B cell (primary cell): ENCODE results near the gene RIMBP2. TPM values are rescaled to one million over a fixed set of nuclear protein-coding genes. Genes with fewer than 3 reads are reported as not detected.

Experiments
- ATAC-seq: fragments of 200-7000 bp; cut with Tn5 transposase; one replicate; pipeline ENCODE4 v1.10.0; 2021; ENCODE audit warnings: low read depth, mild to moderate bottlenecking, moderate number of reproducible peaks, moderate library complexity
- CTCF ChIA-PET: fragments of 350-600 bp; sonication (Branson Sonifier 250); formaldehyde crosslinking; loops from one replicate; lab custom pipeline; 2021; ENCODE audit warnings: antibody characterized with exemption, inconsistent platforms; lab: Charles Lee
- POLR2A ChIA-PET: fragments of 350-600 bp; sonication (Branson Sonifier 250); formaldehyde crosslinking; loops from one replicate; lab custom pipeline; 2021; ENCODE audit warnings: antibody characterized with exemption; lab: Charles Lee
- DNase-seq: peaks from one replicate; pipeline ENCODE4 v3.0.0; 2013
- H2AFZ ChIP-seq: 2 replicates; pipeline ENCODE4 v1.6.1; 2012; ENCODE audit warnings: mild to moderate bottlenecking, low read depth, low read length; ENCODE audit not compliant: insufficient read depth, poor library complexity, severe bottlenecking
- H3K27ac ChIP-seq, 2 donors: 1 replicate in 1 of 2; 2 replicates in 1 of 2; pipeline ENCODE4 v1.5.1; 2012 to 2013; ENCODE audit warnings: low read length in 2 of 2, mild to moderate bottlenecking in 2 of 2, moderate library complexity in 1 of 2
- H3K27me3 ChIP-seq, 4 experiments: fragments of 200-600 bp in 1 of 4; sonication (generic) in 1 of 4; replicated peaks in 1 of 4; 1 replicate in 2 of 4; 2 replicates in 2 of 4; pipeline versions ENCODE4 v1.6.1 to v1.7.0; 2013 to 2016; ENCODE audit warnings: low read length in 3 of 4, mild to moderate bottlenecking in 2 of 4, mixed read lengths in 1 of 4, moderate library complexity in 1 of 4; ENCODE audit not compliant: insufficient read depth in 4 of 4, control insufficient read depth in 3 of 4; ENCODE audit errors: control extremely low read depth in 1 of 4
- H3K36me3 ChIP-seq, 2 experiments: replicated peaks in 1 of 2; 1 replicate in 1 of 2; 2 replicates in 1 of 2; pipeline versions ENCODE4 v1.6.1 to v1.7.1; 2013; ENCODE audit warnings: low read length in 1 of 2; ENCODE audit not compliant: insufficient read depth in 2 of 2, control insufficient read depth in 1 of 2; ENCODE audit errors: control extremely low read depth in 1 of 2, extremely low read depth in 1 of 2
- H3K4me1 ChIP-seq, 2 donors: fragments of 200-600 bp in 1 of 2; sonication (generic) in 1 of 2; 1 replicate in 1 of 2; 2 replicates in 1 of 2; pipeline versions ENCODE4 v1.5.1 to v1.6.1; 2013 to 2017; ENCODE audit warnings: low read length in 2 of 2; ENCODE audit not compliant: control insufficient read depth in 2 of 2, insufficient read depth in 2 of 2
- H3K4me2 ChIP-seq: replicated peaks from 2 replicates; pipeline ENCODE3; 2012; ENCODE audit warnings: mild to moderate bottlenecking, low read depth, low read length; ENCODE audit not compliant: poor library complexity, severe bottlenecking
- H3K4me3 ChIP-seq, 5 experiments: fragments of 200-600 bp in 1 of 5; sonication (generic) in 1 of 5; 1 replicate in 3 of 5; 2 replicates in 2 of 5; pipeline versions ENCODE4 v1.5.1 to v1.7.0; 2011 to 2016; ENCODE audit warnings: low read length in 4 of 5, mild to moderate bottlenecking in 4 of 5, low read depth in 2 of 5, control low read depth in 1 of 5, moderate library complexity in 1 of 5; ENCODE audit not compliant: insufficient read depth in 1 of 5; ENCODE audit errors: control extremely low read depth in 1 of 5, extremely low read depth in 1 of 5
- H3K79me2 ChIP-seq: fragments of 200-600 bp; sonication (generic); one replicate; pipeline ENCODE4 v1.6.0; 2016; ENCODE audit warnings: low read length; ENCODE audit not compliant: control insufficient read depth, insufficient read depth
- H3K9ac ChIP-seq: fragments of 200-600 bp; sonication (generic); 2 replicates; pipeline ENCODE4 v1.6.1; 2017; ENCODE audit warnings: mild to moderate bottlenecking, low read length, moderate library complexity
- H3K9me3 ChIP-seq, 3 donors: one replicate each; pipeline versions ENCODE4 v1.6.1 to v1.7.1; 2013; ENCODE audit warnings: low read length in 2 of 3; ENCODE audit not compliant: control insufficient read depth in 2 of 3, insufficient read depth in 1 of 3; ENCODE audit errors: control extremely low read depth in 1 of 3
- H4K20me1 ChIP-seq: 2 replicates; pipeline ENCODE4 v1.6.0; 2012; ENCODE audit warnings: mild to moderate bottlenecking, low read length; ENCODE audit not compliant: insufficient read depth, control insufficient read depth, poor library complexity, severe bottlenecking
- H3K27ac Mint-ChIP-seq: one replicate; pipeline ENCODE4 v1.8.0; 2021; ENCODE audit warnings: mixed read lengths
- H3K27me3 Mint-ChIP-seq: one replicate; pipeline ENCODE4 v1.8.0; 2021; ENCODE audit warnings: mixed read lengths
- H3K4me1 Mint-ChIP-seq: one replicate; pipeline ENCODE4 v1.8.0; 2021; ENCODE audit warnings: mixed read lengths
- H3K4me3 Mint-ChIP-seq: one replicate; pipeline ENCODE4 v1.8.0; 2021; ENCODE audit warnings: mixed read lengths
- H3K9me3 Mint-ChIP-seq: one replicate; pipeline ENCODE4 v1.8.0; 2022; ENCODE audit warnings: mixed read lengths; ENCODE audit not compliant: insufficient read depth
- EZH2 ChIP-seq: IDR thresholded peaks from 2 replicates; pipeline ENCODE4 v1.6.1; 2012; ENCODE audit warnings: borderline replicate concordance, low read depth, mild to moderate bottlenecking, moderate library complexity, low read length; ENCODE audit not compliant: insufficient read depth, poor library complexity, severe bottlenecking
- WGBS: methylation state at CpG from one replicate; pipeline ENCODE4 v1.1.5; 2013; ENCODE audit warnings: missing lambda C conversion rate; ENCODE audit not compliant: insufficient coverage; 5-methylcytosine and 5-hydroxymethylcytosine counted together
- intact Hi-C: fragments of 100-400 bp; cut with micrococcal nuclease; formaldehyde crosslinking; loops from one replicate; pipeline ENCODE4 v1.10.0; 2022
- polyA plus RNA-seq: library from polyadenylated mRNA; depleted of rRNA; stranded (reverse); fragments of >200 nt; gene quantifications from 2 replicates; pipeline ENCODE4 v1.2.3, GENCODE V29; 2012
- total RNA-seq, 2 donors: library from RNA; stranded (reverse); fragments of 120-200 nt in 1 of 2; gene quantifications; 1 replicate in 1 of 2; 2 replicates in 1 of 2; pipeline versions ENCODE4 v1.2.3 to v1.2.4, GENCODE V29; 2013 to 2022
- TF ChIP-seq, protein P1 (sequence below): fragments of 200-600 bp; IDR thresholded peaks from one replicate; pipeline ENCODE4 v1.8.0; 2022; ENCODE audit warnings: antibody characterized with exemption, mild to moderate bottlenecking

RIMBP2 gene
- total and polyA plus RNA-seq, 2 donors (not counting 1 experiment from before 2014, with no cell fraction given), result not detected

DNA sequence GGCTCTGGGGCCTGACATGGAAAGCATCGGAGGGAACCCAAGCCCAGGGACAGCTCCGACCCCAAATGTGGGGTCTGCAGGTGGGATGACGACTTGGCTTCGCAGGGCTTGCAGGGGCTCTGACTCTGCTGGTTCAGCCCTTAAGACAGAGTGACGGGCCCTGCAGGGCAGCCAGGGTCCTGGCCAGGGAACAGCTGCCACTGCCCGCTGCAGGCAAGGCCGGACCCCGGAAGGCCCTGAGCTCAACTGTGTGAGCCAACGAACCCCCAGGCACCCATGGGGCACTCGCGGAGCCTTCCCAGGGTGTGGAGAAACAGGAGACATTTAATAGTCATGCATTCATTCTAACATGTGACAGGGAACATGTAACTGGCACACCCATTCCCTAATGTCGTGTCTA, 257.8 kb downstream of the RIMBP2 start:
- no peaks in the 10 kb centered on the region for H3K36me3 ChIP-seq
- no peak overlapping the region for H3K27ac Mint-ChIP-seq
- H3K27me3 Mint-ChIP-seq, result no peaks in the 10 kb centered on the region
- WGBS, result 77% methylated on average over 12 of the region's 12 CpGs
- no peak overlapping the region for H3K4me3 Mint-ChIP-seq
- H3K9me3 Mint-ChIP-seq, result no peaks in the 10 kb centered on the region
- H3K4me1 Mint-ChIP-seq, result no peaks in the 10 kb centered on the region
- H3K4me3 ChIP-seq, result no peak overlapping the region
- POLR2A ChIA-PET, result no interaction called here
- H3K9ac ChIP-seq, result no peak overlapping the region
- no peak overlapping the region for H3K4me2 ChIP-seq
- TF ChIP-seq EZH2, result no peak
- TF ChIP-seq, protein P1, sequence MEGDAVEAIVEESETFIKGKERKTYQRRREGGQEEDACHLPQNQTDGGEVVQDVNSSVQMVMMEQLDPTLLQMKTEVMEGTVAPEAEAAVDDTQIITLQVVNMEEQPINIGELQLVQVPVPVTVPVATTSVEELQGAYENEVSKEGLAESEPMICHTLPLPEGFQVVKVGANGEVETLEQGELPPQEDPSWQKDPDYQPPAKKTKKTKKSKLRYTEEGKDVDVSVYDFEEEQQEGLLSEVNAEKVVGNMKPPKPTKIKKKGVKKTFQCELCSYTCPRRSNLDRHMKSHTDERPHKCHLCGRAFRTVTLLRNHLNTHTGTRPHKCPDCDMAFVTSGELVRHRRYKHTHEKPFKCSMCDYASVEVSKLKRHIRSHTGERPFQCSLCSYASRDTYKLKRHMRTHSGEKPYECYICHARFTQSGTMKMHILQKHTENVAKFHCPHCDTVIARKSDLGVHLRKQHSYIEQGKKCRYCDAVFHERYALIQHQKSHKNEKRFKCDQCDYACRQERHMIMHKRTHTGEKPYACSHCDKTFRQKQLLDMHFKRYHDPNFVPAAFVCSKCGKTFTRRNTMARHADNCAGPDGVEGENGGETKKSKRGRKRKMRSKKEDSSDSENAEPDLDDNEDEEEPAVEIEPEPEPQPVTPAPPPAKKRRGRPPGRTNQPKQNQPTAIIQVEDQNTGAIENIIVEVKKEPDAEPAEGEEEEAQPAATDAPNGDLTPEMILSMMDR, result no peak
- peaks cover 0 to 38% (median 0%) of the 10 kb centered on the region in 3 donors for H3K9me3 ChIP-seq
- DNase-seq (no peak), ATAC-seq (no peak)
- no peak overlapping the region for H3K27ac ChIP-seq
- no peaks in the 10 kb centered on the region for H4K20me1 ChIP-seq
- CTCF ChIA-PET, result no interaction called here
- intact Hi-C loops, result no loop called here
- H2AFZ ChIP-seq, result no peak overlapping the region
- H3K4me1 ChIP-seq, result no peaks in the 10 kb centered on the region
- no peaks in the 10 kb centered on the region for H3K27me3 ChIP-seq
- H3K79me2 ChIP-seq, result no peaks in the 10 kb centered on the region

DNA sequence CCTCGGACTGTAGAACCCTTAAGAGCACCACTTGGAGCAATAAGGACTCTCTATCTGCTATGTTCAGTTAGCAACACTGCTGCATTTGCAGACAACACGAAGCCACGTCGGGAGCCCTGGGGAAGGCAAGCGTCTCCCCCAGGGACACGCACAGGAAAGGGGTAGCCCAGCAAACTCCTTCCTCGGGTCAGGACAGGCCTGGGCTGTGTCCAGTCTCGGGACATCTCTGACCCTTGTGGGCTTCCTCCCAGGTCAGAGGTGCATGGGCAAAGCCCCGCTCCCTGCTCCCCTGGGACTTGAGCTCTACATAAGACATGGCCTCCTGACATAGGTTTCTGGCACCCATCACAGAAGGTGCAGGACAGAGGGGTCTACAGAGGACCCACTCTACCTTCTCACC, 258.9 kb downstream of the RIMBP2 start:
- Histone ChIP-seq H3K9me3 (peaks cover 0 to 31% (median 0%) of the 10 kb centered on the region in 3 donors), H3K27me3 (no peaks in the 10 kb centered on the region), H3K79me2 (no peaks in the 10 kb centered on the region), H3K4me1 (no peaks in the 10 kb centered on the region), H4K20me1 (no peaks in the 10 kb centered on the region), H2AFZ (no peak overlapping the region), H3K4me3 (no peak overlapping the region), H3K36me3 (no peaks in the 10 kb centered on the region), H3K4me2 (no peak overlapping the region), H3K27ac (no peak overlapping the region), H3K9ac (no peak overlapping the region)
- ChIA-PET POLR2A (no interaction called here), CTCF (no interaction called here)
- Mint-ChIP-seq H3K27me3 (no peaks in the 10 kb centered on the region), H3K9me3 (no peaks in the 10 kb centered on the region), H3K4me1 (no peaks in the 10 kb centered on the region), H3K27ac (no peak overlapping the region), H3K4me3 (no peak overlapping the region)
- DNase-seq (no peak), ATAC-seq (no peak)
- WGBS, result 89% methylated on average over 9 of the region's 9 CpGs
- intact Hi-C loops, result no loop called here
- no peak for TF ChIP-seq EZH2
- TF ChIP-seq, protein P1, result no peak
